DOHH2 (cell line): ENCODE data around the gene MSL2.
"Not testable (repeated sequence)": the region's sequence is repeated elsewhere in the genome, so short reads cannot be mapped to it uniquely, and the experiment has no call there.

Source experiments
- H3F3A ChIP-seq: fragments of 200-600 bp; sonication (generic), shearing (Covaris generic); 2 replicates; pipeline ENCODE4 v1.6.0; 2016; ENCODE audit warnings: antibody characterized with exemption, mild to moderate bottlenecking; ENCODE audit not compliant: control insufficient read depth, insufficient read depth
- H3K27ac ChIP-seq: fragments of 200-600 bp; sonication (generic); 2 replicates; pipeline ENCODE4 v1.5.1; 2014; ENCODE audit warnings: low read depth, mild to moderate bottlenecking, low read length, moderate library complexity
- H3K27me3 ChIP-seq: fragments of 200-600 bp; sonication (generic); 2 replicates; pipeline ENCODE4 v1.6.1; 2014; ENCODE audit warnings: mild to moderate bottlenecking, low read length, mixed read lengths; ENCODE audit not compliant: control insufficient read depth
- H3K36me3 ChIP-seq: fragments of 200-600 bp; sonication (generic); 2 replicates; pipeline ENCODE4 v1.6.1; 2014; ENCODE audit warnings: mild to moderate bottlenecking, low read length, moderate library complexity, mixed read lengths; ENCODE audit not compliant: control insufficient read depth
- H3K4me1 ChIP-seq: fragments of 200-600 bp; sonication (generic); 2 replicates; pipeline ENCODE4 v1.6.1; 2014; ENCODE audit warnings: mild to moderate bottlenecking, low read length, mixed read lengths; ENCODE audit not compliant: control insufficient read depth
- H3K4me2 ChIP-seq: fragments of 200-600 bp; sonication (generic); 2 replicates; pipeline ENCODE4 v1.6.0; 2014; ENCODE audit warnings: mild to moderate bottlenecking, low read length, moderate library complexity
- H3K4me3 ChIP-seq: fragments of 200-600 bp; sonication (generic); 2 replicates; pipeline ENCODE4 v1.5.1; 2014; ENCODE audit warnings: mild to moderate bottlenecking, low read length, mixed read lengths
- H3K79me2 ChIP-seq: fragments of 200-600 bp; sonication (generic); 2 replicates; pipeline ENCODE4 v1.6.1; 2014; ENCODE audit warnings: mild to moderate bottlenecking, low read length, mixed read lengths; ENCODE audit not compliant: control insufficient read depth
- H3K9me2 ChIP-seq: fragments of 200-600 bp; sonication (generic); replicated peaks from 2 replicates; pipeline ENCODE4 v1.6.1; 2014; ENCODE audit warnings: mild to moderate bottlenecking, low read length, mixed read lengths; ENCODE audit not compliant: control insufficient read depth
- H3K9me3 ChIP-seq: fragments of 200-600 bp; sonication (generic); 2 replicates; pipeline ENCODE4 v1.6.1; 2014; ENCODE audit warnings: antibody characterized with exemption, low read length, mixed read lengths; ENCODE audit not compliant: control insufficient read depth, insufficient read depth
- H4K20me1 ChIP-seq: fragments of 200-600 bp; sonication (generic); 2 replicates; pipeline ENCODE4 v1.6.0; 2014; ENCODE audit warnings: low read depth, mild to moderate bottlenecking, antibody characterized with exemption, low read length, moderate library complexity; ENCODE audit not compliant: control insufficient read depth, insufficient read depth
- EZH2phosphoT487 ChIP-seq: fragments of 200-600 bp; sonication (generic); IDR thresholded peaks from 2 replicates; pipeline ENCODE4 v1.6.1; 2017; ENCODE audit warnings: borderline replicate concordance, mild to moderate bottlenecking, antibody characterized with exemption, low read length, moderate library complexity, mixed read lengths
- TF ChIP-seq, protein P1 (sequence below): fragments of 200-600 bp; sonication (generic); IDR thresholded peaks from one replicate; pipeline ENCODE4 v1.5.1; 2014; ENCODE audit warnings: antibody characterized with exemption, mild to moderate bottlenecking, low read depth, low read length; ENCODE audit not compliant: poor library complexity, severe bottlenecking

The MSL2 gene

GRCh38 chr3:136235545-136235944, 39.4 kb upstream of the MSL2 start:
- Histone ChIP-seq H3K27me3 (peaks cover 3% of the 10 kb centered on the region; the same call in 1 of the 2 replicates), H3K4me1 (no peaks in the 10 kb centered on the region), H4K20me1 (no peaks in the 10 kb centered on the region), H3K27ac (no peak overlapping the region), H3K9me2 (no peaks in the 10 kb centered on the region), H3K4me2 (no peak overlapping the region), H3K36me3 (no peaks in the 10 kb centered on the region), H3K4me3 (no peak overlapping the region), H3K9me3 (no peaks in the 10 kb centered on the region), H3K79me2 (no peaks in the 10 kb centered on the region), H3F3A (no peaks in the 10 kb centered on the region)
- TF ChIP-seq, protein P1, sequence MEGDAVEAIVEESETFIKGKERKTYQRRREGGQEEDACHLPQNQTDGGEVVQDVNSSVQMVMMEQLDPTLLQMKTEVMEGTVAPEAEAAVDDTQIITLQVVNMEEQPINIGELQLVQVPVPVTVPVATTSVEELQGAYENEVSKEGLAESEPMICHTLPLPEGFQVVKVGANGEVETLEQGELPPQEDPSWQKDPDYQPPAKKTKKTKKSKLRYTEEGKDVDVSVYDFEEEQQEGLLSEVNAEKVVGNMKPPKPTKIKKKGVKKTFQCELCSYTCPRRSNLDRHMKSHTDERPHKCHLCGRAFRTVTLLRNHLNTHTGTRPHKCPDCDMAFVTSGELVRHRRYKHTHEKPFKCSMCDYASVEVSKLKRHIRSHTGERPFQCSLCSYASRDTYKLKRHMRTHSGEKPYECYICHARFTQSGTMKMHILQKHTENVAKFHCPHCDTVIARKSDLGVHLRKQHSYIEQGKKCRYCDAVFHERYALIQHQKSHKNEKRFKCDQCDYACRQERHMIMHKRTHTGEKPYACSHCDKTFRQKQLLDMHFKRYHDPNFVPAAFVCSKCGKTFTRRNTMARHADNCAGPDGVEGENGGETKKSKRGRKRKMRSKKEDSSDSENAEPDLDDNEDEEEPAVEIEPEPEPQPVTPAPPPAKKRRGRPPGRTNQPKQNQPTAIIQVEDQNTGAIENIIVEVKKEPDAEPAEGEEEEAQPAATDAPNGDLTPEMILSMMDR = no peak
- TF ChIP-seq EZH2phosphoT487 = no peak

DNA sequence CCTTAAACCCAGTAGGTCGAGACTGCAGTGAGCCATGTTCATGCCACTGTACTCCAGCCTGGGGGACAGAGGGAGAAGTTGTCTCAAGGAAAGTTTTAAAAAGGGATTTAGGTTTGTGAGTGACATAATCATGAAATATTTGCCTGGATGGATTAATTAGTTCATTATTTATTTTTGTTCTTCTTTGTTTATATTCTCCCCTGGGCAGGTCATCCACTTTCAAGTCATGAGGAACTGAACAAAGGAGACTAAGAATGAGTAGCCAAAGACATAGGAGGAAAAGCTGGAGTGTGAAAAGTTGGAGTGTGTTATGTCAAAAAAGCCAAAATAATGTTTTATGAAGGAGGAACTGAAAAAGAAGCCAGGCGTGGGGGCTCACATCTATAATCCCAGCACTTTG, 36.3 kb upstream of the MSL2 start:
- Histone ChIP-seq H3K79me2 (no peaks in the 10 kb centered on the region), H3K4me2 (no peak overlapping the region), H4K20me1 (no peaks in the 10 kb centered on the region), H3K4me1 (no peaks in the 10 kb centered on the region), H3K4me3 (no peak overlapping the region), H3K36me3 (no peaks in the 10 kb centered on the region), H3F3A (no peaks in the 10 kb centered on the region), H3K9me3 (no peaks in the 10 kb centered on the region), H3K27me3 (no peaks in the 10 kb centered on the region), H3K27ac (no peak overlapping the region), H3K9me2 (no peaks in the 10 kb centered on the region)
- no peak for TF ChIP-seq EZH2phosphoT487
- TF ChIP-seq, protein P1 = no peak

DNA sequence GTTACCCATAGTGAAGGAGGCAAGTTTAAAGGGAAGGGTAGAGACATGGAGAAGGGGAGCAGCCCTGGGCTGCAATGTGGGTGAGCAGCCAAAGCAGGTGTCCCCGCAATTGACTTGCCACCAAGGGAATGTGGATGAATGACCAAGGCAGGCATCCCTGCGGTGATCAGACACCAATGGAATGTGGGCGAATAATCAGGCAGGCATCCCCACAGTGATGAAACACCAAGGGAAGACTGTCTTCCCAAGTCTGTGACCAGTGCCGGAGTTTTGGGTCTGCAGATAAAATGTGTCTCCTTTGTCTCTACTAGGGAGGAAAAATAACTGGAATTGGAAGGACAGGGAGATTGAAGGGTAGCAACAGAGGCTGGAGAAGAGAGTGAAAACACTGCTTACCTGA, 26.6 kb upstream of the MSL2 start:
- H3K36me3 ChIP-seq, H3K9me3 ChIP-seq, H3K27ac ChIP-seq, H3K27me3 ChIP-seq, H3K4me3 ChIP-seq, H3K4me2 ChIP-seq, H3K4me1 ChIP-seq, H4K20me1 ChIP-seq, H3K9me2 ChIP-seq, H3F3A ChIP-seq, H3K79me2 ChIP-seq: not testable (repeated sequence)

- Histone ChIP-seq H3K79me2 (no peaks in the 10 kb centered on the region), H3K4me1 (no peaks in the 10 kb centered on the region), H3K36me3 (no peaks in the 10 kb centered on the region), H4K20me1 (no peaks in the 10 kb centered on the region), H3K4me2 (no peak overlapping the region), H3K27ac (no peak overlapping the region), H3F3A (no peaks in the 10 kb centered on the region), H3K9me2 (no peaks in the 10 kb centered on the region), H3K9me3 (no peaks in the 10 kb centered on the region), H3K27me3 (peaks cover 26% of the 10 kb centered on the region), H3K4me3 (no peak overlapping the region)
- no peak for TF ChIP-seq EZH2phosphoT487
- TF ChIP-seq, protein P1 = no peak
Observed at GRCh38 chr3:136211547-136211946, 15.4 kb upstream of the MSL2 start.
